Ishikawa (cell line): ENCODE results near the gene CACNA2D3.

Experiments used
- CEBPB ChIP-seq: IDR thresholded peaks from 2 replicates; pipeline ENCODE4 v1.6.1; 2012
- CREB1 ChIP-seq: IDR thresholded peaks from 2 replicates; pipeline ENCODE4 v1.6.1; 2012; ENCODE audit warnings: low read depth
- EGR1 ChIP-seq: IDR thresholded peaks from 2 replicates; pipeline ENCODE4 v1.6.1; 2012
- EP300 ChIP-seq: IDR thresholded peaks from 2 replicates; pipeline ENCODE4 v1.6.1; 2012; ENCODE audit warnings: borderline replicate concordance
- FOXM1 ChIP-seq: IDR thresholded peaks from 2 replicates; pipeline ENCODE4 v1.6.1; 2012; ENCODE audit warnings: low read depth, borderline replicate concordance
- RAD21 ChIP-seq: IDR thresholded peaks from 2 replicates; pipeline ENCODE4 v1.6.1; 2012; ENCODE audit warnings: low read depth
- TAF1 ChIP-seq: IDR thresholded peaks from 2 replicates; pipeline ENCODE4 v1.6.1; 2012; ENCODE audit warnings: low read depth, mild to moderate bottlenecking
- TCF12 ChIP-seq: IDR thresholded peaks from 2 replicates; pipeline ENCODE4 v1.6.1; 2012; ENCODE audit warnings: low read depth
- YY1 ChIP-seq: IDR thresholded peaks from 2 replicates; pipeline ENCODE4 v1.6.1; 2012; ENCODE audit warnings: low read depth
- ZBTB7A ChIP-seq: IDR thresholded peaks from 2 replicates; pipeline ENCODE4 v1.6.1; 2012; ENCODE audit warnings: low read depth
- TF ChIP-seq, protein P1 (sequence below): IDR thresholded peaks from 2 replicates; pipeline ENCODE4 v1.6.1; 2012; ENCODE audit warnings: low read depth, mild to moderate bottlenecking
- TF ChIP-seq, protein P2 (sequence below): IDR thresholded peaks from 2 replicates; pipeline ENCODE4 v1.6.1; 2012

DNA sequence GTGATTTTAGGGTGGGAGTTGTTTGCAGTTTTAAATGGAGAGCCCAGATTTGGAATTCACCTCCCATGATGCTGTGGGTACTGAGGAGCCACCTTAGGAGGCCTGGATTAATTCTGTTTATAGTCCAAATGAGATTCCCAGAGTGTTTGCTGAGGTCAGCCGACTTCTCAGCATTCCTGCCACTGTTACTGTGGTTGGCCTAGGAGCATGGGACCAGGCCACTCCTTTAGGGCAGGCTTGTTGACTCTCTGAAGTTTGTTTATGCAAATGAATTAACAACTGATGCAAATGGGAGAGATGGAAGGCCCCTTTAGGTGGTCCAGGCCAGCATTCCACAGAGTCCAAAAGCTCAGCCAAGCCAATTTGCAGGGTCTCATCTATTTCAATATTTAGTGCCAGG is 46.1 kb downstream of the CACNA2D3 start:
- TF ChIP-seq, protein P1, sequence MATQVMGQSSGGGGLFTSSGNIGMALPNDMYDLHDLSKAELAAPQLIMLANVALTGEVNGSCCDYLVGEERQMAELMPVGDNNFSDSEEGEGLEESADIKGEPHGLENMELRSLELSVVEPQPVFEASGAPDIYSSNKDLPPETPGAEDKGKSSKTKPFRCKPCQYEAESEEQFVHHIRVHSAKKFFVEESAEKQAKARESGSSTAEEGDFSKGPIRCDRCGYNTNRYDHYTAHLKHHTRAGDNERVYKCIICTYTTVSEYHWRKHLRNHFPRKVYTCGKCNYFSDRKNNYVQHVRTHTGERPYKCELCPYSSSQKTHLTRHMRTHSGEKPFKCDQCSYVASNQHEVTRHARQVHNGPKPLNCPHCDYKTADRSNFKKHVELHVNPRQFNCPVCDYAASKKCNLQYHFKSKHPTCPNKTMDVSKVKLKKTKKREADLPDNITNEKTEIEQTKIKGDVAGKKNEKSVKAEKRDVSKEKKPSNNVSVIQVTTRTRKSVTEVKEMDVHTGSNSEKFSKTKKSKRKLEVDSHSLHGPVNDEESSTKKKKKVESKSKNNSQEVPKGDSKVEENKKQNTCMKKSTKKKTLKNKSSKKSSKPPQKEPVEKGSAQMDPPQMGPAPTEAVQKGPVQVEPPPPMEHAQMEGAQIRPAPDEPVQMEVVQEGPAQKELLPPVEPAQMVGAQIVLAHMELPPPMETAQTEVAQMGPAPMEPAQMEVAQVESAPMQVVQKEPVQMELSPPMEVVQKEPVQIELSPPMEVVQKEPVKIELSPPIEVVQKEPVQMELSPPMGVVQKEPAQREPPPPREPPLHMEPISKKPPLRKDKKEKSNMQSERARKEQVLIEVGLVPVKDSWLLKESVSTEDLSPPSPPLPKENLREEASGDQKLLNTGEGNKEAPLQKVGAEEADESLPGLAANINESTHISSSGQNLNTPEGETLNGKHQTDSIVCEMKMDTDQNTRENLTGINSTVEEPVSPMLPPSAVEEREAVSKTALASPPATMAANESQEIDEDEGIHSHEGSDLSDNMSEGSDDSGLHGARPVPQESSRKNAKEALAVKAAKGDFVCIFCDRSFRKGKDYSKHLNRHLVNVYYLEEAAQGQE, result no peak
- TF ChIP-seq ZBTB7A, result no peak
- TF ChIP-seq EP300, result no peak
- no peak for TF ChIP-seq TAF1
- TF ChIP-seq, protein P2, sequence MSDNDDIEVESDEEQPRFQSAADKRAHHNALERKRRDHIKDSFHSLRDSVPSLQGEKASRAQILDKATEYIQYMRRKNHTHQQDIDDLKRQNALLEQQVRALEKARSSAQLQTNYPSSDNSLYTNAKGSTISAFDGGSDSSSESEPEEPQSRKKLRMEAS, result no peak
- TF ChIP-seq EGR1, result no peak
- TF ChIP-seq CREB1, result no peak
- TF ChIP-seq RAD21, result no peak
- TF ChIP-seq YY1, result no peak
- TF ChIP-seq TCF12, result no peak
- TF ChIP-seq CEBPB, result no peak
- TF ChIP-seq FOXM1, result no peak
